Measurements from ENCODE around the gene C19orf38. TPM values are rescaled to one million over a fixed set of nuclear protein-coding genes. Genes with fewer than 3 reads are reported as not detected.

Gene C19orf38
- total RNA-seq, 1 experiment from 2014 or later: not detected

DNA sequence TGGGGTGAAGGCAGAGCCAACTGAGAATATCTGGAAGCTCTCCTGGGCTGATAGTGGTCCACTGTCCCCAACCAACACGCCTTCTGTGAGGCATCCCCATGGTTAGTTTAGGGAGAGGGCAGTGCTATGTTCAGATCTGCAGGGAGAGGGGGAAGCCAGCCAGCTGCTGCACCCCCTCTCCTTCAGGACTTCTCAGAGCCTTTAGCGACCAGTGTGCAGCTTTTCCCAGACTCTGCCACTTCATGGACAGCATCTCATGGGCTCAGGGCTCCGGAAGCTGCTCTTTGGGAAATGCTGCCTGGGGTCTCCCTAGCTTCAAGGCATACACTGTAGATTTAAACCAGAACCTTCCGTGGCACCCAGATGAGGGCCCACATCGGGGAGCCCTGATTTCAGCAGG lies 45.7 kb upstream of the C19orf38 start (continued):
- TF ChIP-seq, protein P1, sequence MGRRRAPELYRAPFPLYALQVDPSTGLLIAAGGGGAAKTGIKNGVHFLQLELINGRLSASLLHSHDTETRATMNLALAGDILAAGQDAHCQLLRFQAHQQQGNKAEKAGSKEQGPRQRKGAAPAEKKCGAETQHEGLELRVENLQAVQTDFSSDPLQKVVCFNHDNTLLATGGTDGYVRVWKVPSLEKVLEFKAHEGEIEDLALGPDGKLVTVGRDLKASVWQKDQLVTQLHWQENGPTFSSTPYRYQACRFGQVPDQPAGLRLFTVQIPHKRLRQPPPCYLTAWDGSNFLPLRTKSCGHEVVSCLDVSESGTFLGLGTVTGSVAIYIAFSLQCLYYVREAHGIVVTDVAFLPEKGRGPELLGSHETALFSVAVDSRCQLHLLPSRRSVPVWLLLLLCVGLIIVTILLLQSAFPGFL (CRISPR knock-in tag; IDR thresholded peaks at IDR 0.05; ENCODE audit: borderline replicate concordance): no peak
- no peak for TF ChIP-seq TP53 (CRISPR knock-in tag; IDR thresholded peaks at IDR 0.05)
- TF ChIP-seq AR (CRISPR knock-in tag; IDR thresholded peaks at IDR 0.05): no peak
- TF ChIP-seq NFATC4 (CRISPR knock-in tag; IDR thresholded peaks at IDR 0.05): no peak
- TF ChIP-seq, protein P2, sequence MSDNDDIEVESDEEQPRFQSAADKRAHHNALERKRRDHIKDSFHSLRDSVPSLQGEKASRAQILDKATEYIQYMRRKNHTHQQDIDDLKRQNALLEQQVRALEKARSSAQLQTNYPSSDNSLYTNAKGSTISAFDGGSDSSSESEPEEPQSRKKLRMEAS (CRISPR knock-in tag; IDR thresholded peaks at IDR 0.05): no peak
- no peak for TF ChIP-seq TEAD4 (CRISPR knock-in tag; IDR thresholded peaks at IDR 0.05)
- TF ChIP-seq TEAD1 (CRISPR knock-in tag; IDR thresholded peaks at IDR 0.05): no peak
- TF ChIP-seq ZNF121 (CRISPR knock-in tag; IDR thresholded peaks at IDR 0.05): no peak
- no peak for TF ChIP-seq NFYB (CRISPR knock-in tag; conservative IDR thresholded peaks at IDR 0.05; ENCODE audit: low read depth)
- no peak for TF ChIP-seq EMX1 (CRISPR knock-in tag; IDR thresholded peaks at IDR 0.05)

DNA sequence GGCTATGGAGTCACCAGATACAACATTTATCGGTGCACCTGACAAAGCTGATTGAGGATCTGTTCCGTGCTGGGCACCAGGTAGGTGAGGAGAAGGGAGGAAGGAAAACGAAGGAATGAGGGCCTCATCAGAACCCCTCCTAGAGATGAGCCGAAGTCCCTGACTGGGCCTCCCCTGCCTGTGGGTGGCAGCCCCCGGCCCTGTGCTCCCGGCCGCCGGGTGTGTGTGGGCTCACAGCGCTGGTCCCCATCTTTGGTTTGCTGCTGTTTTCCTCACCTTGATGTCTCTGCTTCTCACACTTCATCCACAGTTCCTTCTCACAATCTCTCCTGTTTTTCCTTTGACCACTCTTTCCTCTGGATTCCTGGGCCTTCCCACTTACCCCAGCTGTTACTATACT lies 45.0 kb upstream of the C19orf38 start:
- Mint-ChIP-seq H3K4me3 (no peak overlapping the region), H3K9me3 (no peaks in the 10 kb centered on the region), H3K27ac (no peak overlapping the region), H3K4me1 (no peaks in the 10 kb centered on the region), H3K27me3 (ENCODE audit: low read depth) (no peaks in the 10 kb centered on the region), H3K36me3 (peaks cover 32% of the 10 kb centered on the region)
- TF ChIP-seq PRDM15 (CRISPR knock-in tag; IDR thresholded peaks at IDR 0.05) (no peak), KAT7 (CRISPR knock-in tag; IDR thresholded peaks at IDR 0.05; ENCODE audit: borderline replicate concordance) (no peak), RELA (CRISPR knock-in tag; IDR thresholded peaks at IDR 0.05; ENCODE audit: borderline replicate concordance) (no peak), OVOL2 (CRISPR knock-in tag; IDR thresholded peaks at IDR 0.05; ENCODE audit: borderline replicate concordance) (no peak), ATF3 (CRISPR knock-in tag; conservative IDR thresholded peaks at IDR 0.05) (no peak), CDX4 (CRISPR knock-in tag; IDR thresholded peaks at IDR 0.05; ENCODE audit: borderline replicate concordance) (no peak), ELF4 (CRISPR knock-in tag; IDR thresholded peaks at IDR 0.05; ENCODE audit: low read depth) (no peak)
- ATAC-seq (no peak), DNase-seq (ENCODE audit: low spot score) (no peak)
- ChIA-PET CTCF (interaction anchor here (1.2 kb wide), 1 partner anchor 222 kb away, joined by 3 read pairs; no protein-coding TSS in a partner anchor), POLR2A (no interaction called here)

All from WTC11 (cell line).